Activated T-cell treated with anti-CD3 and anti-CD28 coated beads, Interleukin-2, amount 50 U/mL, for 1 hour (primary cell): ENCODE measurements around the gene SLC25A13.
"Not testable (repeated sequence)": the region's sequence is repeated elsewhere in the genome, so short reads cannot be mapped to it uniquely, and the experiment has no call there.

Experiments used
- DNase-seq: peaks from one replicate; pipeline ENCODE4 v3.0.0-alpha.2; 2020

The SLC25A13 gene

GRCh38 chr7:96198047-96198636 lies 123.8 kb downstream of the SLC25A13 start:
- no peak for DNase-seq

- DNase-seq: no peak
Measured at GRCh38 chr7:96196676-96197075, 125.2 kb downstream of the SLC25A13 start.

GRCh38 chr7:96189129-96189820 lies 132.6 kb downstream of the SLC25A13 start:
- no peak for DNase-seq

- DNase-seq: no peak
Measured at GRCh38 chr7:96188591-96188991, 133.3 kb downstream of the SLC25A13 start.

- DNase-seq: no peak
Measured at GRCh38 chr7:96188174-96188581, 133.7 kb downstream of the SLC25A13 start.

GRCh38 chr7:96187735-96188134 lies 134.2 kb downstream of the SLC25A13 start:
- no peak for DNase-seq

- DNase-seq: no peak
Measured at GRCh38 chr7:96184783-96185182, 137.1 kb downstream of the SLC25A13 start.

- no peak for DNase-seq
Measured at GRCh38 chr7:96183163-96183670, 138.7 kb downstream of the SLC25A13 start.

- no peak for DNase-seq
Measured at GRCh38 chr7:96182424-96183158, 139.3 kb downstream of the SLC25A13 start.

GRCh38 chr7:96181174-96181573 lies 140.7 kb downstream of the SLC25A13 start:
- no peak for DNase-seq

GRCh38 chr7:96179837-96180236 lies 142.1 kb downstream of the SLC25A13 start:
- DNase-seq: no peak

- DNase-seq: no peak
Measured at GRCh38 chr7:96179341-96179740, 142.6 kb downstream of the SLC25A13 start.

- no peak for DNase-seq
Measured at GRCh38 chr7:96178581-96178980, 143.3 kb downstream of the SLC25A13 start.

- no peak for DNase-seq
Measured at GRCh38 chr7:96177353-96177752, 144.5 kb downstream of the SLC25A13 start.

GRCh38 chr7:96174812-96175211 lies 147.1 kb downstream of the SLC25A13 start:
- no peak for DNase-seq

GRCh38 chr7:96173781-96174180 lies 148.1 kb downstream of the SLC25A13 start:
- DNase-seq: no peak

- no peak for DNase-seq
Measured at GRCh38 chr7:96169439-96169838, 152.5 kb downstream of the SLC25A13 start.

GRCh38 chr7:96167424-96167823 lies 154.5 kb downstream of the SLC25A13 start:
- no peak for DNase-seq

GRCh38 chr7:96161897-96162296 lies 160.0 kb downstream of the SLC25A13 start:
- DNase-seq: no peak

- DNase-seq: no peak
Measured at GRCh38 chr7:96157856-96158255, 164.0 kb downstream of the SLC25A13 start.

- not testable (repeated sequence) for DNase-seq
Measured at GRCh38 chr7:96154506-96154905, 167.4 kb downstream of the SLC25A13 start.

- DNase-seq: no peak
Measured at GRCh38 chr7:96152706-96153105, 169.2 kb downstream of the SLC25A13 start.

GRCh38 chr7:96151889-96152288 lies 170.0 kb downstream of the SLC25A13 start:
- DNase-seq: no peak

- no peak for DNase-seq
Measured at GRCh38 chr7:96144260-96144526, 177.7 kb downstream of the SLC25A13 start.
